ENCODE measurements around the gene TPM3. TPM values are rescaled to one million over a fixed set of nuclear protein-coding genes. Genes with fewer than 3 reads are reported as not detected.
"Not testable (repeated sequence)": the region's sequence is repeated elsewhere in the genome, so short reads cannot be mapped to it uniquely, and the experiment has no call there.

Gene TPM3
- total RNA-seq, 4 donors from 2014 or later: 208 to 434 (median 324) TPM

- no peak for DNase-seq
- no peak overlapping the region for H3K27ac ChIP-seq
- no peaks in the 10 kb centered on the region for H3K9me3 ChIP-seq
- whole genome bisulfite sequencing, 2 donors (ENCODE audit: low coverage in 1 of 2): 95% methylated on average over 4 to 10 of the region's 10 CpGs
- in situ Hi-C loops (cut with MboI; ENCODE audit: low pct_ligation_motif_present in 1 of 4, low pct_unique_long_range_greater_than_20kb in 1 of 4, low sequenced_read_pairs in 3 of 4) (no loop called here), intact Hi-C loops (cut with DNase I; ENCODE audit: low total_unique reads) (no loop called here)
- H3K4me1 ChIP-seq: peaks cover 0 to under 1% (median 0%) of the 10 kb centered on the region in 4 donors
- no peaks in the 10 kb centered on the region for H3K27me3 ChIP-seq
- peaks cover 0 to 72% (median 37%) of the 10 kb centered on the region in 4 donors for H3K36me3 ChIP-seq
- TF ChIP-seq POLR2A (IDR thresholded peaks at IDR 0.05) (no peak), CTCF (IDR thresholded peaks at IDR 0.05) (no peak), POLR2AphosphoS5 (IDR thresholded peaks at IDR 0.05) (no peak), EP300 (IDR thresholded peaks at IDR 0.05; ENCODE audit: low read depth) (no peak)
- H3K4me3 ChIP-seq: no peak overlapping the region
Observed at GRCh38 chr1:154212083-154212482, 20.2 kb upstream of the TPM3 start.

DNA sequence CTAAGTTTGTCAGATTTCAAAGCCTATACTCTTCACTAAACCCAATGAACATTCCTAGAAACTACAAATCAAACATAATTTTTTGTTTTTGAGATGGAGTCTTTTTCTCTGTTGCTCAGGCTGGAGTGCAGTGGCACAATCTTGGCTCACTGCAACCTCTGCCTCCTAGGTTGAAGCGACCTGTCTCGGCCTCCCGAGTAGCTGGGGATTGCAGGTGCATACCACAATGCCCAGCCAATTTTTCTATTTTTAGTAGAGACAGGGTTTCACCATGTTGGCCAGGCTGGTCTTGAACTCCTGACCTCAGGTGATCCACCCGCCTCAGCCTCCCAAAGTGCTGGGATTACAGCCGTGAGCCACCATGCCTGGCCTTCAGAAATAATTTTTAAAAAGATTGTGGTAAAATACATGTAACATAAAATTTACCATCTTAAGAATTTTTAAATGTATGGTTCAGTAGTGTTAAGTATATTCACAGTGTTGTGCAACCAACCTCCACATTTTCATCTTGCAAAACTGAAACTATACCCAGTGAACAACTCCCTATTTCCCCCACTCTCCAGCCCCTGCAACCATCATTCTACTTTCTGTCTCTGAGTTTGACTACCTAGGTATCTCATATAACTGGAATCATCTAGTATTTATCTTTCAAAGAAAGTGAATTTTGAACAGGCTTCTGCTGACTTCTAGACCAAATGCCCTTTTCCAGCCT, 16.9 kb upstream of the TPM3 start:
- TF ChIP-seq EP300 (IDR thresholded peaks at IDR 0.05; ENCODE audit: low read depth) (no peak), CTCF (IDR thresholded peaks at IDR 0.05) (no peak), POLR2A (IDR thresholded peaks at IDR 0.05) (no peak), POLR2AphosphoS5 (IDR thresholded peaks at IDR 0.05) (no peak)
- WGBS, 2 donors (ENCODE audit: low coverage in 1 of 2): 96 to 100% methylated on average over 2 to 5 of the region's 5 CpGs
- no peak overlapping the region for H3K27ac ChIP-seq
- H3K4me1 ChIP-seq: no peaks in the 10 kb centered on the region
- DNase-seq: no peak
- H3K9me3 ChIP-seq: no peaks in the 10 kb centered on the region
- H3K4me3 ChIP-seq: no peak overlapping the region
- in situ Hi-C loops (cut with MboI; ENCODE audit: low pct_ligation_motif_present in 1 of 4, low pct_unique_long_range_greater_than_20kb in 1 of 4, low sequenced_read_pairs in 3 of 4) (no loop called here), intact Hi-C loops (cut with DNase I; ENCODE audit: low total_unique reads) (no loop called here)
- peaks cover 0 to 76% (median 39%) of the 10 kb centered on the region in 4 donors for H3K36me3 ChIP-seq
- no peaks in the 10 kb centered on the region for H3K27me3 ChIP-seq

DNA sequence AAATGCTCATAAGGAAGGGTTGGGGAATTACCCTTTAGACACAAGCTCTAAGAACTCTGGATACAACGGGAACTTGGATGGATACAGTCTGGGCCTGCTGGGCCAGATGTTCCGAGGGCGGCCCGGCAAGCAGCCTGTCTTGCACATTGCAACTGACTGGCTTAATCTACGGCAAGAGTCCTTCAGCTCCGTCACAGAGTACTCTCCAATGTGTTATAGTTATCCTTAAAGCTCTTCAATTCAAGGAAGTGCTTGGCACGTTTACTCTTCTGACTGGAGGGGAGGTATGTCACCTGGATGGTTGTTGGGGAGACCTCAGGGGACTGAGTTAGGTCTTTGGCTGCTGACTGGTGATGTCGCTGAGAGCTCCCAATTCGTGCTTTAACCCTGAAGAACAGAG, 15.4 kb upstream of the TPM3 start:
- no peaks in the 10 kb centered on the region for H3K9me3 ChIP-seq
- no peaks in the 10 kb centered on the region for H3K4me1 ChIP-seq
- peaks cover 0 to 60% (median 31%) of the 10 kb centered on the region in 4 donors for H3K36me3 ChIP-seq
- no peak for DNase-seq
- no peaks in the 10 kb centered on the region for H3K27me3 ChIP-seq
- in situ Hi-C loops (cut with MboI; ENCODE audit: low pct_ligation_motif_present in 1 of 4, low pct_unique_long_range_greater_than_20kb in 1 of 4, low sequenced_read_pairs in 3 of 4): no loop called here
- intact Hi-C loops (cut with DNase I; ENCODE audit: low total_unique reads): no loop called here
- TF ChIP-seq POLR2A (IDR thresholded peaks at IDR 0.05) (no peak), POLR2AphosphoS5 (IDR thresholded peaks at IDR 0.05) (no peak), CTCF (IDR thresholded peaks at IDR 0.05) (no peak), EP300 (IDR thresholded peaks at IDR 0.05; ENCODE audit: low read depth) (no peak)
- no peak overlapping the region for H3K27ac ChIP-seq
- H3K4me3 ChIP-seq: no peak overlapping the region
- 86% methylated on average over 9 of the region's 9 CpGs; no CpG with 5 or more reads in 1 of the 2 donors for WGBS, 2 donors (ENCODE audit: low coverage in 1 of 2)

GRCh38 chr1:154206196-154206595, 14.3 kb upstream of the TPM3 start, which contains the start of gene CFAP141:
Gene CFAP141, minus strand, starts transcription at chr1:154206333. Its CDS starts 26 bp downstream, at chr1:154206307.
- Histone ChIP-seq H3K4me1 (no peaks in the 10 kb centered on the region), H3K4me3 (no peak within 1 kb of the TSS), H3K36me3 (peaks cover 0 to 49% (median 24%) of the 10 kb centered on the region in 4 donors), H3K27me3 (no peaks in the 10 kb centered on the region), H3K9me3 (no peaks in the 10 kb centered on the region), H3K27ac (no peak within 1 kb of the TSS)
- in situ Hi-C loops (cut with MboI; ENCODE audit: low pct_ligation_motif_present in 1 of 4, low pct_unique_long_range_greater_than_20kb in 1 of 4, low sequenced_read_pairs in 3 of 4): no loop called here
- no peak for DNase-seq
- TF ChIP-seq POLR2AphosphoS5 (IDR thresholded peaks at IDR 0.05) (no peak), CTCF (IDR thresholded peaks at IDR 0.05) (no peak), POLR2A (IDR thresholded peaks at IDR 0.05) (no peak)
- WGBS, 2 donors (ENCODE audit: low coverage in 1 of 2): 85% methylated on average over 1 of the region's 1 CpG; no CpG with 5 or more reads in 1 of the 2 donors
- intact Hi-C loops (cut with DNase I; ENCODE audit: low total_unique reads): no loop called here

- H3K4me1 ChIP-seq; DNase-seq; H3K27ac ChIP-seq; H3K9me3 ChIP-seq; intact Hi-C loops (cut with DNase I; ENCODE audit: low total_unique reads); in situ Hi-C loops (cut with MboI; ENCODE audit: low pct_ligation_motif_present in 1 of 4, low pct_unique_long_range_greater_than_20kb in 1 of 4, low sequenced_read_pairs in 3 of 4); H3K4me3 ChIP-seq; H3K27me3 ChIP-seq: not testable (repeated sequence)
- 93 to 96% methylated on average over 8 to 11 of the region's 11 CpGs for WGBS, 2 donors (ENCODE audit: low coverage in 1 of 2)
- peaks cover 0 to 45% (median 22%) of the 10 kb centered on the region in 4 donors for H3K36me3 ChIP-seq
Observed at GRCh38 chr1:154205778-154206177, 13.9 kb upstream of the TPM3 start.

Data from transverse colon (tissue), 4 donors.